ENCODE measurements around the gene DCST1. TPM values are rescaled to one million over a fixed set of nuclear protein-coding genes. Genes with fewer than 3 reads are reported as not detected.

Gene DCST1
- total RNA-seq, 2 donors from 2014 or later: not detected

DNA sequence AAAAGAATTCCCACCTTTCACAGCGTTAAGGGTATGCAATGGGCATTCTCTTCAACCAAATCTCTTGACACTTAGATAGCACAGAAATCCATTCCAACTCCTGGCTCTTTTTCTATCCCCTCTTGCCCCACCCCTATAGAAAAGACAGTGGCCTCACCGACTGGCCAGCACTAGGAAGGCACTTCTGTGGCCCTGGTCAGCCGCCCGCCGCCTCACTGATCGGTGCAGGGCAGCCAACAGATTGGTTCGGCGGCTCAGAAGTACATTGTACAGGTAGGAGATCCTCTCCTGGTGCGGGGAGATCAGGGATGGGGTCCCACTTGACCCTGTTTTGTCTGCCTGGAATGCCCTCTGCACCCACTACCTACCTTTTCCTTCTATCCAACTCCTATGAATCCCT, 9.3 kb upstream of the DCST1 start:
- H3K27me3 Mint-ChIP-seq (ENCODE audit: insufficient read depth): peaks cover 7% of the 10 kb centered on the region
- no peaks in the 10 kb centered on the region for H3K36me3 Mint-ChIP-seq (ENCODE audit: low read depth)
- no peaks in the 10 kb centered on the region for H3K27me3 ChIP-seq (ENCODE audit: control insufficient read depth, insufficient read depth, low read length, poor library complexity, severe bottlenecking)
- no peak overlapping the region for H3K4me3 Mint-ChIP-seq
- TF ChIP-seq, protein P1, sequence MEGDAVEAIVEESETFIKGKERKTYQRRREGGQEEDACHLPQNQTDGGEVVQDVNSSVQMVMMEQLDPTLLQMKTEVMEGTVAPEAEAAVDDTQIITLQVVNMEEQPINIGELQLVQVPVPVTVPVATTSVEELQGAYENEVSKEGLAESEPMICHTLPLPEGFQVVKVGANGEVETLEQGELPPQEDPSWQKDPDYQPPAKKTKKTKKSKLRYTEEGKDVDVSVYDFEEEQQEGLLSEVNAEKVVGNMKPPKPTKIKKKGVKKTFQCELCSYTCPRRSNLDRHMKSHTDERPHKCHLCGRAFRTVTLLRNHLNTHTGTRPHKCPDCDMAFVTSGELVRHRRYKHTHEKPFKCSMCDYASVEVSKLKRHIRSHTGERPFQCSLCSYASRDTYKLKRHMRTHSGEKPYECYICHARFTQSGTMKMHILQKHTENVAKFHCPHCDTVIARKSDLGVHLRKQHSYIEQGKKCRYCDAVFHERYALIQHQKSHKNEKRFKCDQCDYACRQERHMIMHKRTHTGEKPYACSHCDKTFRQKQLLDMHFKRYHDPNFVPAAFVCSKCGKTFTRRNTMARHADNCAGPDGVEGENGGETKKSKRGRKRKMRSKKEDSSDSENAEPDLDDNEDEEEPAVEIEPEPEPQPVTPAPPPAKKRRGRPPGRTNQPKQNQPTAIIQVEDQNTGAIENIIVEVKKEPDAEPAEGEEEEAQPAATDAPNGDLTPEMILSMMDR (conservative IDR thresholded peaks at IDR 0.05): no peak
- no peak overlapping the region for H3K27ac ChIP-seq (ENCODE audit: low read depth, low read length)
- DNase-seq: no peak
- H3K9me3 Mint-ChIP-seq: no peaks in the 10 kb centered on the region
- no peaks in the 10 kb centered on the region for H3K4me1 Mint-ChIP-seq
- no peak overlapping the region for H3K4me3 ChIP-seq (ENCODE audit: low read length)
- no peaks in the 10 kb centered on the region for H3K36me3 ChIP-seq (ENCODE audit: control insufficient read depth, insufficient read depth, low read length)
- no peak overlapping the region for H3K27ac Mint-ChIP-seq
- WGBS, 2 experiments (ENCODE audit: insufficient coverage in 1 of 2, insufficient read length in 1 of 2): 93% methylated on average over 3 to 9 of the region's 9 CpGs
- no peaks in the 10 kb centered on the region for H3K9me3 ChIP-seq (ENCODE audit: control insufficient read depth, low read length)
- H3K4me1 ChIP-seq (ENCODE audit: control insufficient read depth, insufficient read depth, low read length): no peaks in the 10 kb centered on the region
- no peak overlapping the region for H3K9ac ChIP-seq (ENCODE audit: extremely low read depth, low read length, poor library complexity, severe bottlenecking)

- H3K9me3 ChIP-seq (ENCODE audit: control insufficient read depth, low read length): no peaks in the 10 kb centered on the region
- no peaks in the 10 kb centered on the region for H3K4me1 ChIP-seq (ENCODE audit: control insufficient read depth, insufficient read depth, low read length)
- TF ChIP-seq, protein P1 (conservative IDR thresholded peaks at IDR 0.05): no peak
- no peaks in the 10 kb centered on the region for H3K36me3 ChIP-seq (ENCODE audit: control insufficient read depth, insufficient read depth, low read length)
- 68 to 82% methylated on average over 6 to 9 of the region's 9 CpGs for WGBS, 2 experiments (ENCODE audit: insufficient coverage in 1 of 2, insufficient read length in 1 of 2)
- Mint-ChIP-seq H3K4me3 (no peak overlapping the region), H3K27ac (no peak overlapping the region), H3K9me3 (no peaks in the 10 kb centered on the region), H3K36me3 (ENCODE audit: low read depth) (no peaks in the 10 kb centered on the region), H3K4me1 (no peaks in the 10 kb centered on the region), H3K27me3 (ENCODE audit: insufficient read depth) (peaks cover 2% of the 10 kb centered on the region)
- H3K27me3 ChIP-seq (ENCODE audit: control insufficient read depth, insufficient read depth, low read length, poor library complexity, severe bottlenecking): no peaks in the 10 kb centered on the region
- DNase-seq: no peak
- H3K9ac ChIP-seq (ENCODE audit: extremely low read depth, low read length, poor library complexity, severe bottlenecking): no peak overlapping the region
- H3K4me3 ChIP-seq (ENCODE audit: low read length): no peak overlapping the region
- no peak overlapping the region for H3K27ac ChIP-seq (ENCODE audit: low read depth, low read length)
Observed at GRCh38 chr1:155026154-155026553, 7.5 kb upstream of the DCST1 start.

GRCh38 chr1:155026588-155026987, 7.0 kb upstream of the DCST1 start:
- H3K36me3 ChIP-seq (ENCODE audit: control insufficient read depth, insufficient read depth, low read length): no peaks in the 10 kb centered on the region
- Mint-ChIP-seq H3K27me3 (ENCODE audit: insufficient read depth) (peaks cover 2% of the 10 kb centered on the region), H3K4me3 (no peak overlapping the region), H3K36me3 (ENCODE audit: low read depth) (no peaks in the 10 kb centered on the region), H3K27ac (no peak overlapping the region), H3K4me1 (no peaks in the 10 kb centered on the region), H3K9me3 (no peaks in the 10 kb centered on the region)
- no peak overlapping the region for H3K27ac ChIP-seq (ENCODE audit: low read depth, low read length)
- no peak overlapping the region for H3K9ac ChIP-seq (ENCODE audit: extremely low read depth, low read length, poor library complexity, severe bottlenecking)
- TF ChIP-seq, protein P1 (conservative IDR thresholded peaks at IDR 0.05): no peak
- no peak for DNase-seq
- no peak overlapping the region for H3K4me3 ChIP-seq (ENCODE audit: low read length)
- no peaks in the 10 kb centered on the region for H3K27me3 ChIP-seq (ENCODE audit: control insufficient read depth, insufficient read depth, low read length, poor library complexity, severe bottlenecking)
- no peaks in the 10 kb centered on the region for H3K4me1 ChIP-seq (ENCODE audit: control insufficient read depth, insufficient read depth, low read length)
- no peaks in the 10 kb centered on the region for H3K9me3 ChIP-seq (ENCODE audit: control insufficient read depth, low read length)
- 90 to 91% methylated on average over 6 of the region's 6 CpGs for WGBS, 2 experiments (ENCODE audit: insufficient coverage in 1 of 2, insufficient read length in 1 of 2)

Data from endodermal cell (in vitro differentiated cells).